Neuronal stem cell (in vitro differentiated cells): ENCODE data around the gene SLC12A7.

Experiments used
- DNase-seq: peaks from one replicate; pipeline ENCODE4 v3.0.0-alpha.2; 2013; ENCODE audit warnings: low spot score
- H2AFZ ChIP-seq: one replicate; pipeline ENCODE4 v1.6.1; 2013; ENCODE audit warnings: mild to moderate bottlenecking, low read length, inconsistent platforms
- H2AK5ac ChIP-seq: 2 replicates; pipeline ENCODE4 v1.6.1; 2013; ENCODE audit warnings: low read depth, mild to moderate bottlenecking, inconsistent platforms, low read length, moderate library complexity, mixed read lengths
- H2BK120ac ChIP-seq: 2 replicates; pipeline ENCODE4 v1.6.1; 2013; ENCODE audit warnings: low read depth, mild to moderate bottlenecking, inconsistent platforms, low read length, moderate library complexity, mixed read lengths
- H2BK12ac ChIP-seq: one replicate; pipeline ENCODE4 v1.6.1; 2013; ENCODE audit warnings: low read length, inconsistent platforms
- H2BK15ac ChIP-seq: 2 replicates; pipeline ENCODE4 v1.6.1; 2013; ENCODE audit warnings: mild to moderate bottlenecking, low read length, inconsistent platforms, mixed read lengths
- H2BK5ac ChIP-seq: one replicate; pipeline ENCODE4 v1.6.1; 2013; ENCODE audit warnings: inconsistent platforms, mild to moderate bottlenecking, low read length, moderate library complexity
- H3K14ac ChIP-seq: one replicate; pipeline ENCODE4 v1.6.1; 2013; ENCODE audit warnings: low read length, inconsistent platforms
- H3K18ac ChIP-seq: 2 replicates; pipeline ENCODE4 v1.6.1; 2013; ENCODE audit warnings: low read length, inconsistent platforms
- H3K23ac ChIP-seq: 2 replicates; pipeline ENCODE4 v1.6.1; 2013; ENCODE audit warnings: low read depth, mild to moderate bottlenecking, mixed read lengths, low read length, inconsistent platforms; ENCODE audit not compliant: poor library complexity
- H3K27ac ChIP-seq: replicated peaks from 3 replicates; pipeline ENCODE4 v1.5.1; 2013; ENCODE audit warnings: low read length, inconsistent platforms
- H3K27me3 ChIP-seq, 3 experiments: 2 replicates each; pipeline ENCODE4 v1.6.1; 2013; ENCODE audit warnings: low read length in 3 of 3, mild to moderate bottlenecking in 2 of 3, inconsistent platforms in 1 of 3, low read depth in 1 of 3, mixed read lengths in 1 of 3, moderate library complexity in 1 of 3; ENCODE audit not compliant: control insufficient read depth in 3 of 3, insufficient read depth in 3 of 3
- H3K36me3 ChIP-seq, 2 donors: replicated peaks in 1 of 2; 2 replicates each; pipeline ENCODE4 v1.6.1; 2013; ENCODE audit warnings: low read length in 2 of 2; ENCODE audit not compliant: control insufficient read depth in 2 of 2, insufficient read depth in 2 of 2
- H3K4ac ChIP-seq: 2 replicates; pipeline ENCODE4 v1.6.1; 2013; ENCODE audit warnings: inconsistent platforms, mild to moderate bottlenecking, low read length, moderate library complexity
- H3K4me1 ChIP-seq, 2 donors: 1 replicate in 1 of 2; 2 replicates in 1 of 2; pipeline ENCODE4 v1.6.1; 2013; ENCODE audit warnings: low read length in 2 of 2, low read depth in 1 of 2; ENCODE audit not compliant: control insufficient read depth in 2 of 2, insufficient read depth in 1 of 2
- H3K4me2 ChIP-seq: one replicate; pipeline ENCODE4 v1.6.1; 2013; ENCODE audit warnings: mild to moderate bottlenecking, low read length, inconsistent platforms; ENCODE audit not compliant: insufficient read depth, poor library complexity, severe bottlenecking
- H3K4me3 ChIP-seq, 2 donors: 2 replicates each; pipeline ENCODE4 v1.5.1; 2013; ENCODE audit warnings: low read length in 2 of 2, mild to moderate bottlenecking in 2 of 2, inconsistent platforms in 1 of 2, moderate library complexity in 1 of 2
- H3K79me1 ChIP-seq: one replicate; pipeline ENCODE4 v1.6.1; 2013; ENCODE audit warnings: low read depth, mild to moderate bottlenecking, inconsistent platforms, low read length, moderate library complexity
- H3K9ac ChIP-seq: one replicate; pipeline ENCODE4 v1.6.1; 2013; ENCODE audit warnings: mild to moderate bottlenecking, low read depth, low read length, inconsistent platforms; ENCODE audit not compliant: poor library complexity
- H3K9me3 ChIP-seq, 2 donors: replicated peaks in 1 of 2; 2 replicates each; pipeline versions ENCODE3 to v1.6.1; 2013; ENCODE audit warnings: low read length in 2 of 2, mild to moderate bottlenecking in 2 of 2, inconsistent platforms in 1 of 2, low read depth in 1 of 2, mixed read lengths in 1 of 2, moderate library complexity in 1 of 2; ENCODE audit not compliant: control insufficient read depth in 2 of 2, insufficient read depth in 1 of 2
- H4K8ac ChIP-seq: one replicate; pipeline ENCODE4 v1.6.1; 2013; ENCODE audit warnings: low read depth, mild to moderate bottlenecking, inconsistent platforms, low read length, moderate library complexity
- H4K91ac ChIP-seq: one replicate; pipeline ENCODE4 v1.6.1; 2013; ENCODE audit warnings: low read length, low read depth, mild to moderate bottlenecking, inconsistent platforms; ENCODE audit not compliant: poor library complexity
- WGBS, 2 donors: extraction: QIAGEN DNeasy Blood & Tissue Kit; methylation state at CpG; one replicate each; pipeline ENCODE4 v1.1.7; 2013; ENCODE audit warnings: missing lambda C conversion rate in 2 of 2, mixed read lengths in 1 of 2; ENCODE audit not compliant: insufficient read length in 2 of 2, insufficient replicate concordance in 1 of 2; ENCODE audit errors: extremely low coverage in 2 of 2; 5-methylcytosine and 5-hydroxymethylcytosine counted together

The SLC12A7 gene

GRCh38 chr5:1045960-1046560, 65.8 kb downstream of the SLC12A7 start:
- Histone ChIP-seq H2BK12ac (no peak overlapping the region), H2AFZ (no peak overlapping the region), H3K27ac (no peak overlapping the region), H3K18ac (no peak overlapping the region), H3K79me1 (peaks cover 2% of the 10 kb centered on the region), H3K4me1 (peaks cover 0 to 3% of the 10 kb centered on the region in 2 donors), H3K4me3 (peak overlapping the region in 1 of 2 donors; percentile 63), H3K9me3 (peaks cover 0 to 11% of the 10 kb centered on the region in 2 donors), H3K14ac (no peak overlapping the region), H3K9ac (no peak overlapping the region), H2BK15ac (no peak overlapping the region), H2BK5ac (no peak overlapping the region), H3K36me3 (peaks cover 5 to 8% of the 10 kb centered on the region in 2 donors), H4K91ac (no peak overlapping the region), H3K4ac (no peak overlapping the region), H4K8ac (no peak overlapping the region), H2AK5ac (no peak overlapping the region), H3K23ac (no peak overlapping the region), H3K27me3 (peaks cover 0 to 4% (median 0%) of the 10 kb centered on the region in 3 experiments), H3K4me2 (no peak overlapping the region), H2BK120ac (no peak overlapping the region)
- WGBS, 2 donors = 100% methylated on average over 9 of the region's 9 CpGs
- DNase-seq = no peak

- H3K4me2 ChIP-seq = no peak overlapping the region
- peaks cover 0 to 4% (median 0%) of the 10 kb centered on the region in 3 experiments for H3K27me3 ChIP-seq
- no peak overlapping the region for H2BK15ac ChIP-seq
- H2AFZ ChIP-seq = no peak overlapping the region
- H3K14ac ChIP-seq = no peak overlapping the region
- H4K8ac ChIP-seq = no peak overlapping the region
- H3K9me3 ChIP-seq = peaks cover 5 to 17% of the 10 kb centered on the region in 2 donors
- H4K91ac ChIP-seq = no peak overlapping the region
- H3K79me1 ChIP-seq = peaks cover 4% of the 10 kb centered on the region
- H3K4me1 ChIP-seq = no peaks in the 10 kb centered on the region
- no peak overlapping the region for H3K4me3 ChIP-seq
- WGBS, 2 donors = 100% methylated on average over 3 to 5 of the region's 5 CpGs
- H3K23ac ChIP-seq = no peak overlapping the region
- H3K36me3 ChIP-seq = peaks cover 0 to 5% of the 10 kb centered on the region in 2 donors
- H3K4ac ChIP-seq = no peak overlapping the region
- H3K9ac ChIP-seq = no peak overlapping the region
- DNase-seq = no peak
- H3K27ac ChIP-seq = no peak overlapping the region
- no peak overlapping the region for H2BK5ac ChIP-seq
- no peak overlapping the region for H2BK120ac ChIP-seq
- H2BK12ac ChIP-seq = no peak overlapping the region
- H2AK5ac ChIP-seq = no peak overlapping the region
- H3K18ac ChIP-seq = no peak overlapping the region
These were observed 67.7 kb downstream of the SLC12A7 start for GRCh38 chr5:1044117-1044516.

DNA sequence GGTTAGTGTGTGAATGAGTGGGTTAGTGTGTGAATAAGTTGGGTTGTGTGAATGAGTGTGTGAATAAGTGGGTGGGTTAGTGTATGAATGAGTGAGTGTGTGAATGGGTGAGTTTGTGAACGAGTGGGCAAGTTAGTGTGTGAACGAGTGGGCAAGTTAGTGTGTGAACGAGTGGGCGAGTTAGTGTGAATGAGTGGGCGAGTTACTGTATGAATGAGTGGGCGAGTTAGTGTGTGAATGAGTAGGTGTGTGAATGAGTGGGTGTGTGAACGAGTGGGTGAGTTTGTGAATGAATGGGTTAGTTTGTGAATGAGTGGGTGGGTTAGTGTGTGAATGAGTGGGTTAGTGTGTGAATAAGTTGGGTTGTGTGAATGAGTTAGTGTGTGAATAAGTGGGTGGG, 68.5 kb downstream of the SLC12A7 start:
- H2BK5ac ChIP-seq = no peak overlapping the region
- no peak overlapping the region for H2BK12ac ChIP-seq
- H3K36me3 ChIP-seq = peaks cover 0 to 3% of the 10 kb centered on the region in 2 donors
- peaks cover 5 to 17% of the 10 kb centered on the region in 2 donors for H3K9me3 ChIP-seq
- no peak overlapping the region for H3K14ac ChIP-seq
- no peak for DNase-seq
- H3K23ac ChIP-seq = no peak overlapping the region
- no peak overlapping the region for H3K4me2 ChIP-seq
- peaks cover 4% of the 10 kb centered on the region for H3K79me1 ChIP-seq
- H3K18ac ChIP-seq = no peak overlapping the region
- H3K4me3 ChIP-seq = no peak overlapping the region
- no peak overlapping the region for H3K27ac ChIP-seq
- no peak overlapping the region for H3K9ac ChIP-seq
- no peak overlapping the region for H2AK5ac ChIP-seq
- no peak overlapping the region for H4K91ac ChIP-seq
- H3K4me1 ChIP-seq = no peaks in the 10 kb centered on the region
- H2AFZ ChIP-seq = no peak overlapping the region
- no peak overlapping the region for H4K8ac ChIP-seq
- peaks cover 0 to 4% (median 0%) of the 10 kb centered on the region in 3 experiments for H3K27me3 ChIP-seq
- H2BK15ac ChIP-seq = no peak overlapping the region
- WGBS, 2 donors = 100% methylated on average over 4 to 7 of the region's 7 CpGs
- H2BK120ac ChIP-seq = no peak overlapping the region
- no peak overlapping the region for H3K4ac ChIP-seq

DNA sequence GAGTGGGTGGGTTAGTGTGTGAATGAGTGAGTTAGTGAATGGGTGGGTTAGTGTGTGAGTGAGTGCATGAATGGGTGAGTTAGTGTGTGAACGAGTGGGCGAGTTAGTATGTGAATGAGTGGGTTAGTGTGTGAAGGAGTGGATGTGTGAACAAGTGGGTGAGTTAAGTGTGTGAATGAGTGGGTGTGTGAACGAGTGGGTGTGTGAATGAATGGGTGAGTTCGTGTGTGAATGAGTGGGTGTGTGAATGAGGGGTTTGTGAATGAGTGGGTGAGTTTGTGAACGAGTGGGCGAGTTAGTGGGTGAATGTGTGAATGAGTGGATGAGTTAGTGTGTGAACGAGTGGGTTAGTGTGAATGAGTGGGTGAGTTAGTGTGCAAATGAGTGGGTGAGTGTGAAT, 69.2 kb downstream of the SLC12A7 start:
- Histone ChIP-seq H2AFZ (no peak overlapping the region), H3K27me3 (peaks cover 0 to 4% (median 0%) of the 10 kb centered on the region in 3 experiments), H3K27ac (no peak overlapping the region), H2BK12ac (no peak overlapping the region), H3K14ac (no peak overlapping the region), H3K4me2 (no peak overlapping the region), H2BK5ac (no peak overlapping the region), H2BK120ac (no peak overlapping the region), H3K36me3 (no peaks in the 10 kb centered on the region), H3K18ac (no peak overlapping the region), H4K8ac (no peak overlapping the region), H2AK5ac (no peak overlapping the region), H3K4me3 (peak overlapping the region in 1 of 2 donors; percentile 18), H3K79me1 (peaks cover 4% of the 10 kb centered on the region), H4K91ac (no peak overlapping the region), H3K4ac (no peak overlapping the region), H2BK15ac (no peak overlapping the region), H3K9ac (no peak overlapping the region), H3K4me1 (no peaks in the 10 kb centered on the region), H3K9me3 (peaks cover 5 to 17% of the 10 kb centered on the region in 2 donors), H3K23ac (no peak overlapping the region)
- no peak for DNase-seq
- 100% methylated on average over 4 to 7 of the region's 7 CpGs for WGBS, 2 donors
